SK-N-SH (cell line): ENCODE data around the gene TMEM259. TPM values are rescaled to one million over a fixed set of nuclear protein-coding genes. Genes with fewer than 3 reads are reported as not detected.

Experiments used
- CTCF ChIA-PET: fragments of 300-600, 350-600 bp; formaldehyde crosslinking; extraction: SDS; loops from one replicate; lab custom pipeline; 2021; lab: Yijun Ruan, JAX
- POLR2A ChIA-PET: fragments of 350-600 bp; sonication (Branson Sonifier 250); formaldehyde crosslinking; extraction: SDS; loops from one replicate; lab custom pipeline; 2020; ENCODE audit warnings: antibody characterized with exemption, inconsistent platforms; lab: Yijun Ruan, JAX
- DNase-seq: peaks from one replicate; pipeline ENCODE4 v3.0.0; 2012
- H2AFZ ChIP-seq: fragments of 200-600 bp; sonication (generic); 2 replicates; pipeline ENCODE4 v1.8.1; 2016; ENCODE audit warnings: antibody characterized with exemption, mild to moderate bottlenecking, low read depth
- H3F3A ChIP-seq: fragments of 200-600 bp; sonication (generic); replicated peaks from 2 replicates; pipeline ENCODE3; 2016; ENCODE audit warnings: antibody characterized with exemption, mild to moderate bottlenecking; ENCODE audit not compliant: insufficient read depth
- H3K27ac ChIP-seq, 2 experiments: fragments of 200-500 bp in 1 of 2; fragments of 200-600 bp in 1 of 2; sonication (Bioruptor generic) in 1 of 2; sonication (generic), shearing (Covaris generic) in 1 of 2; 2 replicates each; pipeline versions ENCODE4 v1.5.1 to v1.6.1; 2014 to 2016; ENCODE audit warnings: low read depth in 2 of 2, inconsistent platforms in 1 of 2, low read length in 1 of 2, mild to moderate bottlenecking in 1 of 2, mixed read lengths in 1 of 2
- H3K27me3 ChIP-seq: fragments of 200-600 bp; sonication (generic), shearing (Covaris generic); 2 replicates; pipeline ENCODE4 v1.6.1; 2016; ENCODE audit warnings: mixed run types; ENCODE audit not compliant: insufficient read depth
- H3K36me3 ChIP-seq, 2 experiments: fragments of 200-500 bp in 1 of 2; fragments of 200-600 bp in 1 of 2; sonication (Bioruptor generic) in 1 of 2; sonication (generic) in 1 of 2; replicated peaks in 1 of 2; 2 replicates each; pipeline versions ENCODE3 to v1.5.1; 2014 to 2016; ENCODE audit warnings: low read length in 1 of 2, mild to moderate bottlenecking in 1 of 2; ENCODE audit not compliant: insufficient read depth in 2 of 2, control insufficient read depth in 1 of 2
- H3K4me1 ChIP-seq, 2 experiments: fragments of 200-500 bp in 1 of 2; fragments of 200-600 bp in 1 of 2; sonication (Bioruptor generic) in 1 of 2; sonication (generic), shearing (Covaris generic) in 1 of 2; 2 replicates each; pipeline versions ENCODE4 v1.5.1 to v1.6.1; 2014 to 2016; ENCODE audit warnings: low read depth in 1 of 2, low read length in 1 of 2, mixed run types in 1 of 2; ENCODE audit not compliant: insufficient read depth in 2 of 2, control insufficient read depth in 1 of 2
- H3K4me2 ChIP-seq: fragments of 200-600 bp; sonication (generic), shearing (Covaris generic); 2 replicates; pipeline ENCODE4 v1.6.1; 2017; ENCODE audit warnings: mixed run types
- H3K4me3 ChIP-seq, 2 experiments: fragments of 200-500 bp in 1 of 2; fragments of 200-600 bp in 1 of 2; sonication (Bioruptor generic) in 1 of 2; sonication (generic), shearing (Covaris generic) in 1 of 2; 2 replicates each; pipeline versions ENCODE4 v1.5.1 to v1.8.1; 2014 to 2016; ENCODE audit warnings: low read depth in 2 of 2, inconsistent platforms in 1 of 2, low read length in 1 of 2, mild to moderate bottlenecking in 1 of 2, mixed read lengths in 1 of 2, moderate library complexity in 1 of 2
- H3K79me2 ChIP-seq: fragments of 200-600 bp; sonication (generic); 2 replicates; pipeline ENCODE4 v1.8.1; 2017; ENCODE audit warnings: mild to moderate bottlenecking; ENCODE audit not compliant: insufficient read depth
- H3K9ac ChIP-seq: fragments of 200-600 bp; sonication (generic); 2 replicates; pipeline ENCODE4 v1.6.1; 2017; ENCODE audit warnings: mixed run types
- H3K9me2 ChIP-seq: fragments of 200-600 bp; sonication (generic); 2 replicates; pipeline ENCODE4 v1.6.1; 2017; ENCODE audit warnings: mixed run types
- H3K9me3 ChIP-seq: fragments of 200-600 bp; sonication (generic); 2 replicates; pipeline ENCODE4 v1.6.1; 2017; ENCODE audit warnings: mixed run types, mild to moderate bottlenecking, moderate library complexity
- H4K20me1 ChIP-seq: fragments of 200-600 bp; sonication (generic); 2 replicates; pipeline ENCODE4 v1.6.1; 2017; ENCODE audit warnings: mild to moderate bottlenecking, mixed run types; ENCODE audit not compliant: insufficient read depth
- CHD2 ChIP-seq: fragments of 150-350 bp; IDR thresholded peaks from 2 replicates; pipeline ENCODE4 v1.6.1; 2018; ENCODE audit warnings: low read length; ENCODE audit not compliant: partially characterized antibody
- EP300 ChIP-seq, 2 experiments: IDR thresholded peaks; 2 replicates each; pipeline versions ENCODE4 v1.4.0 to v1.6.1; 2012; ENCODE audit warnings: borderline replicate concordance in 1 of 2, low read depth in 1 of 2, low read length in 1 of 2
- EZH2phosphoT487 ChIP-seq: fragments of 200-600 bp; sonication (generic); IDR thresholded peaks from 2 replicates; pipeline ENCODE4 v1.6.1; 2017; ENCODE audit warnings: low read depth, mixed run types, mild to moderate bottlenecking, antibody characterized with exemption, moderate library complexity, borderline replicate concordance
- FOSL2 ChIP-seq: IDR thresholded peaks from 2 replicates; pipeline ENCODE4 v1.4.0; 2012; ENCODE audit warnings: low read depth, mild to moderate bottlenecking, moderate library complexity, borderline replicate concordance
- FOXJ3 ChIP-seq: sonication (generic); formaldehyde crosslinking; IDR thresholded peaks from 2 replicates; pipeline ENCODE4 v1.5.1; 2020; ENCODE audit warnings: mild to moderate bottlenecking, missing genetic modification reagents
- FOXM1 ChIP-seq: IDR thresholded peaks from 2 replicates; pipeline ENCODE4 v1.4.0; 2012; ENCODE audit warnings: low read depth, mild to moderate bottlenecking
- GATA2 ChIP-seq: sonication (generic); formaldehyde crosslinking; IDR thresholded peaks from 2 replicates; pipeline ENCODE4 v1.5.0; 2020; ENCODE audit warnings: mild to moderate bottlenecking, missing genetic modification reagents
- JUND ChIP-seq: IDR thresholded peaks from 2 replicates; pipeline ENCODE4 v1.4.0; 2012
- NRF1 ChIP-seq: IDR thresholded peaks from 2 replicates; pipeline ENCODE4 v1.6.1; 2012; ENCODE audit warnings: low read depth, mild to moderate bottlenecking, low read length
- POLR2AphosphoS5 ChIP-seq: IDR thresholded peaks from 2 replicates; pipeline ENCODE4 v1.6.1; 2012; ENCODE audit warnings: low read depth, low read length
- RAD21 ChIP-seq: IDR thresholded peaks from 2 replicates; pipeline ENCODE4 v1.6.1; 2012; ENCODE audit warnings: mild to moderate bottlenecking, low read length
- RFX5 ChIP-seq: IDR thresholded peaks from 2 replicates; pipeline ENCODE4 v1.6.1; 2012; ENCODE audit warnings: mild to moderate bottlenecking, improper control_type of control experiment, low read length
- RXRA ChIP-seq: IDR thresholded peaks from 2 replicates; pipeline ENCODE4 v1.4.0; 2012; ENCODE audit warnings: low read depth, mild to moderate bottlenecking, borderline replicate concordance
- SMC3 ChIP-seq: IDR thresholded peaks from 2 replicates; pipeline ENCODE4 v1.6.1; 2012; ENCODE audit warnings: low read depth, low read length, improper control_type of control experiment
- TAF1 ChIP-seq: IDR thresholded peaks from 2 replicates; pipeline ENCODE4 v1.6.1; 2012; ENCODE audit warnings: low read depth, mild to moderate bottlenecking, low read length, moderate library complexity, borderline replicate concordance
- TEAD4 ChIP-seq: IDR thresholded peaks from 2 replicates; pipeline ENCODE4 v1.4.0; 2012; ENCODE audit warnings: mild to moderate bottlenecking, borderline replicate concordance; ENCODE audit not compliant: insufficient read depth
- YY1 ChIP-seq: IDR thresholded peaks from 2 replicates; pipeline ENCODE4 v1.4.0; 2012; ENCODE audit warnings: low read depth, mild to moderate bottlenecking
- WGBS: methylation state at CpG from one replicate; pipeline ENCODE4 v1.1.6; 2017; ENCODE audit warnings: low lambda C conversion rate; 5-methylcytosine and 5-hydroxymethylcytosine counted together
- polyA plus RNA-seq, 3 experiments: library from polyadenylated mRNA; depleted of rRNA; stranded (reverse); fragments of >200 nt; gene quantifications; 2 replicates each; pipeline ENCODE4 v1.2.3, GENCODE V29; 2012
- TF ChIP-seq, protein P1 (sequence below): fragments of 150-350 bp; IDR thresholded peaks from 2 replicates; pipeline ENCODE4 v1.6.1; 2017; ENCODE audit warnings: antibody characterized with exemption, low read length, low read depth, borderline replicate concordance
- TF ChIP-seq, protein P2 (sequence below): fragments of 200-600 bp; sonication (generic); IDR thresholded peaks from 2 replicates; pipeline ENCODE4 v1.6.1; 2017; ENCODE audit warnings: antibody characterized with exemption, mild to moderate bottlenecking, moderate library complexity
- TF ChIP-seq, protein P3 (sequence below): IDR thresholded peaks from 2 replicates; pipeline ENCODE4; 2012
- TF ChIP-seq, protein P4 (sequence below): IDR thresholded peaks from 2 replicates; pipeline ENCODE4 v1.4.0; 2012; ENCODE audit warnings: low read depth
- TF ChIP-seq, protein P5 (sequence below): fragments of 150-350 bp; IDR thresholded peaks from 2 replicates; pipeline ENCODE4 v1.6.1; 2016; ENCODE audit warnings: mild to moderate bottlenecking, low read depth, low read length

Gene TMEM259
- polyA plus RNA-seq, 1 of the 3 experiments (the other 2 are of a cell fraction): 138 TPM

DNA sequence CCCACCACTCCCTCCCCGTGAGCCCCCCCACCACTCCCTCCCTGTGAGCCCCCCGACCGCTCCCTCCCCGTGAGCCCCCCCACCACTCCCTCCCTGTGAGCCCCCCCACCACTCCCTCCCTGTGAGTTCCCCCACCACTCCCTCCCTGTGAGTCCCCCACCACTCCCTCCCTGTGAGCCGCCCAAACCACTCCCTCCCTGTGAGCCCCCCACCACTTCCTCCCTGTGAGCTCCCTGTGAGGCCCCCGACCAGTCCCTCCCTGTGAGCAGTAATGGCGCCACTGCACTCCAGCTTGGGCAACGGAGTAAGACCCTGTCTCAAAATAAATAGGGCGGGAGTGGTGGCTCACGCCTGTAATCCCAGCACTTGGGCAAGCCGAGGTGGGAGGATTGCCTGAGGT, 28.9 kb upstream of the TMEM259 start:
- no peak for DNase-seq
- CTCF ChIA-PET: interaction anchor here (1.3 kb wide), 1 partner anchor 15 kb away, joined by 3 read pairs; no protein-coding TSS in a partner anchor
- POLR2A ChIA-PET: no interaction called here

DNA sequence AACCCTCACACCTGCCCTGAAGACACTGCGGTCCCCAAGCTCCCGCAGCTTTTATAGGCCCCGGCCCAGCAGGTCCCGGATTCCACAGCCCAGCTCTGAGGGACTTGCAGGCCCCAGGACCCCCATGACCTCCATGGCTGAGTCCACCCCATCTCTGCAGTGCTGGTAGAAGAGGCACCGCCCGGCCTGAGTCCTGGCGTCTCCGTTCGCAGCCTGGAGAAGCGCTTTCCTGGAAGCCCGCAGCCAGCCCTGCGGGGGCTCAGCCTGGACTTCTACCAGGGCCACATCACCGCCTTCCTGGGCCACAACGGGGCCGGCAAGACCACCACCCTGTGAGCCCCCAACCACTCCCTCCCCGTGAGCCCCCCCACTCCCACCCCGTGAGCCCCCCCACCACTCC, 28.2 kb upstream of the TMEM259 start:
- H3K27me3 ChIP-seq: no peaks in the 10 kb centered on the region
- no peak for DNase-seq
- no peaks in the 10 kb centered on the region for H3K79me2 ChIP-seq
- no peak overlapping the region for H2AFZ ChIP-seq
- CTCF ChIA-PET: no interaction called here
- H3K9me2 ChIP-seq: no peaks in the 10 kb centered on the region
- no peaks in the 10 kb centered on the region for H3K36me3 ChIP-seq
- WGBS: 80% methylated on average over 1 of the region's 17 CpGs
- H4K20me1 ChIP-seq: no peaks in the 10 kb centered on the region
- H3K4me1 ChIP-seq: no peaks in the 10 kb centered on the region
- H3K27ac ChIP-seq: no peak overlapping the region
- H3K4me3 ChIP-seq: no peak overlapping the region
- TF ChIP-seq, protein P1, sequence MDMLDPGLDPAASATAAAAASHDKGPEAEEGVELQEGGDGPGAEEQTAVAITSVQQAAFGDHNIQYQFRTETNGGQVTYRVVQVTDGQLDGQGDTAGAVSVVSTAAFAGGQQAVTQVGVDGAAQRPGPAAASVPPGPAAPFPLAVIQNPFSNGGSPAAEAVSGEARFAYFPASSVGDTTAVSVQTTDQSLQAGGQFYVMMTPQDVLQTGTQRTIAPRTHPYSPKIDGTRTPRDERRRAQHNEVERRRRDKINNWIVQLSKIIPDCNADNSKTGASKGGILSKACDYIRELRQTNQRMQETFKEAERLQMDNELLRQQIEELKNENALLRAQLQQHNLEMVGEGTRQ: no peak
- TF ChIP-seq EZH2phosphoT487 (no peak), RAD21 (no peak), SMC3 (no peak), POLR2AphosphoS5 (no peak), JUND (no peak), YY1 (no peak), FOSL2 (no peak), FOXJ3 (CRISPR knock-in tag) (no peak)
- TF ChIP-seq, protein P2, sequence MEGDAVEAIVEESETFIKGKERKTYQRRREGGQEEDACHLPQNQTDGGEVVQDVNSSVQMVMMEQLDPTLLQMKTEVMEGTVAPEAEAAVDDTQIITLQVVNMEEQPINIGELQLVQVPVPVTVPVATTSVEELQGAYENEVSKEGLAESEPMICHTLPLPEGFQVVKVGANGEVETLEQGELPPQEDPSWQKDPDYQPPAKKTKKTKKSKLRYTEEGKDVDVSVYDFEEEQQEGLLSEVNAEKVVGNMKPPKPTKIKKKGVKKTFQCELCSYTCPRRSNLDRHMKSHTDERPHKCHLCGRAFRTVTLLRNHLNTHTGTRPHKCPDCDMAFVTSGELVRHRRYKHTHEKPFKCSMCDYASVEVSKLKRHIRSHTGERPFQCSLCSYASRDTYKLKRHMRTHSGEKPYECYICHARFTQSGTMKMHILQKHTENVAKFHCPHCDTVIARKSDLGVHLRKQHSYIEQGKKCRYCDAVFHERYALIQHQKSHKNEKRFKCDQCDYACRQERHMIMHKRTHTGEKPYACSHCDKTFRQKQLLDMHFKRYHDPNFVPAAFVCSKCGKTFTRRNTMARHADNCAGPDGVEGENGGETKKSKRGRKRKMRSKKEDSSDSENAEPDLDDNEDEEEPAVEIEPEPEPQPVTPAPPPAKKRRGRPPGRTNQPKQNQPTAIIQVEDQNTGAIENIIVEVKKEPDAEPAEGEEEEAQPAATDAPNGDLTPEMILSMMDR: no peak
- TF ChIP-seq, protein P3, sequence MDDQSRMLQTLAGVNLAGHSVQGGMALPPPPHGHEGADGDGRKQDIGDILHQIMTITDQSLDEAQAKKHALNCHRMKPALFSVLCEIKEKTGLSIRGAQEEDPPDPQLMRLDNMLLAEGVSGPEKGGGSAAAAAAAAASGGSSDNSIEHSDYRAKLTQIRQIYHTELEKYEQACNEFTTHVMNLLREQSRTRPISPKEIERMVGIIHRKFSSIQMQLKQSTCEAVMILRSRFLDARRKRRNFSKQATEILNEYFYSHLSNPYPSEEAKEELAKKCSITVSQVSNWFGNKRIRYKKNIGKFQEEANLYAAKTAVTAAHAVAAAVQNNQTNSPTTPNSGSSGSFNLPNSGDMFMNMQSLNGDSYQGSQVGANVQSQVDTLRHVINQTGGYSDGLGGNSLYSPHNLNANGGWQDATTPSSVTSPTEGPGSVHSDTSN: no peak
- H3K9me3 ChIP-seq: no peaks in the 10 kb centered on the region
- no peak overlapping the region for H3K4me2 ChIP-seq
- H3F3A ChIP-seq: peaks cover 4% of the 10 kb centered on the region
- no peak overlapping the region for H3K9ac ChIP-seq
- POLR2A ChIA-PET: interaction anchor here (0.8 kb wide), 1 partner anchor 22 kb away, joined by 3 read pairs; no protein-coding TSS in a partner anchor

More for the DNA sequence above, 28.9 kb upstream of the TMEM259 start:
- Histone ChIP-seq H3K9ac (no peak overlapping the region), H3K4me2 (no peak overlapping the region), H3K4me3 (no peak overlapping the region), H2AFZ (no peak overlapping the region), H3K27ac (no peak overlapping the region), H3F3A (peaks cover 4% of the 10 kb centered on the region), H3K36me3 (no peaks in the 10 kb centered on the region), H4K20me1 (no peaks in the 10 kb centered on the region), H3K9me3 (no peaks in the 10 kb centered on the region)
- WGBS: 61% methylated on average over 11 of the region's 11 CpGs
- TF ChIP-seq, protein P4, sequence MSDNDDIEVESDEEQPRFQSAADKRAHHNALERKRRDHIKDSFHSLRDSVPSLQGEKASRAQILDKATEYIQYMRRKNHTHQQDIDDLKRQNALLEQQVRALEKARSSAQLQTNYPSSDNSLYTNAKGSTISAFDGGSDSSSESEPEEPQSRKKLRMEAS: no peak
- TF ChIP-seq GATA2: no peak
- no peak for TF ChIP-seq CHD2
- no peak for TF ChIP-seq NRF1
- TF ChIP-seq RFX5: no peak
- TF ChIP-seq, protein P3: no peak
- TF ChIP-seq, protein P5, sequence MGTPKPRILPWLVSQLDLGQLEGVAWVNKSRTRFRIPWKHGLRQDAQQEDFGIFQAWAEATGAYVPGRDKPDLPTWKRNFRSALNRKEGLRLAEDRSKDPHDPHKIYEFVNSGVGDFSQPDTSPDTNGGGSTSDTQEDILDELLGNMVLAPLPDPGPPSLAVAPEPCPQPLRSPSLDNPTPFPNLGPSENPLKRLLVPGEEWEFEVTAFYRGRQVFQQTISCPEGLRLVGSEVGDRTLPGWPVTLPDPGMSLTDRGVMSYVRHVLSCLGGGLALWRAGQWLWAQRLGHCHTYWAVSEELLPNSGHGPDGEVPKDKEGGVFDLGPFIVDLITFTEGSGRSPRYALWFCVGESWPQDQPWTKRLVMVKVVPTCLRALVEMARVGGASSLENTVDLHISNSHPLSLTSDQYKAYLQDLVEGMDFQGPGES: no peak
- no peak for TF ChIP-seq YY1
- no peak for TF ChIP-seq RXRA
- no peak for TF ChIP-seq FOXM1
- TF ChIP-seq EZH2phosphoT487: no peak
- no peak for TF ChIP-seq TAF1
- no peak for TF ChIP-seq TEAD4
- no peak for TF ChIP-seq EP300 (IDR thresholded peaks at IDR 0.05; ENCODE audit: borderline replicate concordance in 1 of 2, low read depth in 1 of 2, low read length in 1 of 2)
- TF ChIP-seq, all 33 proteins: peak for 0
- Histone ChIP-seq H3K4me1 (no peaks in the 10 kb centered on the region), H3K9me2 (no peaks in the 10 kb centered on the region), H3K27me3 (no peaks in the 10 kb centered on the region), H3K79me2 (no peaks in the 10 kb centered on the region)
